H54 (cell line): ENCODE measurements around the gene KRABD2.
"Not testable (repeated sequence)": the region's sequence is repeated elsewhere in the genome, so short reads cannot be mapped to it uniquely, and the experiment has no call there.

Experiments used
- DNase-seq: peaks from one replicate; pipeline ENCODE4 v3.0.0; 2011; ENCODE audit warnings: low spot score, mixed read lengths; ENCODE audit not compliant: insufficient read length
- FAIRE-seq: peaks from 3 replicates; lab custom pipeline; 2011; peaks lifted over from hg19 to GRCh38; lab: Jason Lieb, UNC
- POLR2A ChIP-seq: IDR thresholded peaks from 2 replicates; pipeline ENCODE4 v1.6.1; 2011; ENCODE audit warnings: low read depth, mild to moderate bottlenecking, low read length

KRABD2 gene

DNA sequence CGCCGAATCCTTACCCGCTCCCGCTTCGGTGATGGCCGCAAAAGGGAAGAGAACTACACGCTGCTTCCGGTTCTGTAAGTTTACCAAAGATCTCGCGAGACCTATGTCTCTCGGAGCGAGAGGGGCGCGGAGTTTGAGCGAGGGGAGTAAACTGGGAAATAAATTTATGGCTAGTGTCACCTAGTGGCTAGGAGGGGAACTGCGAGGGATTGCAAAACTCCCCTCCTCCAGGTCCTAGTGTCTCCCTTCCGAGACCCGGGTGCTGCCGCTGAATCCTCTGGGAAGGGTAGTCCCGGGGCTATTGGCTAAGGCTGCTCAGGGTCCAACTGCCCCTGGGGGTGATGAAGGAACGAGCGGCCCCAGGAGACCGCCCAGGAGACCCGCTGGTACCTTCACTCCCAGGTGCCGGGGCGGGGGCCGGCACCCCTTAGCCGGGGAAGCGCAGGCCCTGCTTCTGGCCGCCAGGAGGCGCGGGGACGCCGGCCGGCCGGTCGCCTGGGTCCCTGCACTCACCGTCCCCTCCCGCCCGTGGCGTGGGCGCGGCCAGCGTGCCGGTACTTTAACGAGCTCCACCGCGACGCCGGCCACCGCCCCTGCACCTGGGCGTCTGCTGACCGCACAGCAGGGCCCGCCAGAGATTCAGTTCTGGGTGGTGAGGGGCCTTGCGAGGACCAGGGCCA, 6.8 kb upstream of the KRABD2 start, which contains the start of gene RPL26:
Gene RPL26, minus strand, starts transcription at position 51 of the 680 bp plus-strand sequence. CDS start 883 bp downstream, outside the sequence.
- peak; percentile 82 for DNase-seq
- TF ChIP-seq POLR2A: peak; percentile 86
- peak; percentile 60 for FAIRE-seq

DNA sequence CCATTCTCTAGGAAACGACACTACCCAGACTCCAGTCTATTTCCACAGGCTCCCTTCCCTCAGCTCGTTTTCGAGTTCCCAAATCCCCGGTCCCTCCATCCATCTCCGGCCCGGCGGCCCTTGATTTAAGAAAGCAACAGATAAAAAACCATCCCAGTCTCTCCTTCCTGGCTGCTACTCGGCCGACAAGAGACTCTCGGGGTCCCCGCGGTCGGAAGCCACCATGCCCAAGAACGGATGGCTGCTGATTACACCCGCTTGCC, 6.3 kb upstream of the KRABD2 start:
- TF ChIP-seq POLR2A: no peak
- FAIRE-seq (no peak), DNase-seq (no peak)

DNA sequence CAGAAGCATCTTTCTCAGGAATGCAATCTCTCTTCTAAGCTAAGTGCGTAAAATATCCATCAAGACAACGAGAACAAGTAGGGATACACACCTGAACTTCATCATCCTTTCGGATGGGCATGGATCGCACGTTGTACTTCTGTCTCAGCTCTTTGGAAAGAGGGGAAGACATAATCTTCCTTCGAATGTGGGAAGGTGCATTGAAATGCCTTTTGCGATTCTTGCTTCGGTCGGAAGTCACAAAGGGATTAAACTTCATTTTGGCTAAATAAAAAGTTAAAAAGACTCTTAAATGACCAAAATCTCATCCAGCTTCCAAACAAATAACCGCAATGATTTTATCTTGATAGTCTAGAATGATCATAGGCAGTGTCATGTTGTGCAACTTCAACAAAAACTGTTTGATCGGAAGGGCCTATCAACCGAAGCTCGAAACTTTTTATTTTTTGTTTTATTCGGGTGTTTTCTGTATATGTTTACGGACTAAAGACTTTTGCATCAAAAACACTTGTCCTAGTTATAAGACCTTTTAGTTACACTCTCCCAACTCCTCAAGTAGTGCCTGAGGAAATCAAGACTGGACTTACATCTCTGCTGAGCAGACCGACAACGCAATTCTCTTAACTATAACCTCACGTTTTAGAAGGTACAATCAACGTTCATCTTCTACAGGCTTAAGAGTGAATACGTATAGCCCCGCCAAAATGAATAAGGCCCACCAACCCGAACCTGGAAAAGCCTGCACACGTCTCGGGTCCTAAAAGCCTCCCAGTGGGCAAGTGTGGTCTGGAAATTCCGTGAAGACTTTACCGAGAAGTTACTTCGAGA, 5.8 kb upstream of the KRABD2 start:
- no peak for TF ChIP-seq POLR2A
- FAIRE-seq (no peak), DNase-seq (no peak)

DNA sequence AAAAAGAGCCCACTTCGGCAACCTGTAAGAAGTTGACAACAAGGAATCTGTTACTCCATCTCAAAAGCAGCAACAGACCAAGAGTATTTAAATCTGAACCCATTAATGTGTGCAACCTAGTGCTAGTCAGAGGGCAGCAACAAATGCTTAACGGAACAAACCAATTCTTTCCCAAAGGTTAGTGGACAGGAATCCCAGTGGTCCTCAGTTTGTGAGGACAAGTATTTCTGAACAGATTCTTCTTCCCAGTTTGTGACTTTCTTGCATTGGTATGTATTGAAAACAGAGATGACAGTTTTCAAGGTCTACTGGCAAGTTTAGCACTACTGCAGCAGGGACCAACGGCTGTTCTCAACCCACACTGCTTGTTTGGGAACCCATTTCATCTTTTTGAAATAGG, 3.5 kb upstream of the KRABD2 start:
- TF ChIP-seq POLR2A: no peak
- FAIRE-seq (no peak), DNase-seq (no peak)

DNA sequence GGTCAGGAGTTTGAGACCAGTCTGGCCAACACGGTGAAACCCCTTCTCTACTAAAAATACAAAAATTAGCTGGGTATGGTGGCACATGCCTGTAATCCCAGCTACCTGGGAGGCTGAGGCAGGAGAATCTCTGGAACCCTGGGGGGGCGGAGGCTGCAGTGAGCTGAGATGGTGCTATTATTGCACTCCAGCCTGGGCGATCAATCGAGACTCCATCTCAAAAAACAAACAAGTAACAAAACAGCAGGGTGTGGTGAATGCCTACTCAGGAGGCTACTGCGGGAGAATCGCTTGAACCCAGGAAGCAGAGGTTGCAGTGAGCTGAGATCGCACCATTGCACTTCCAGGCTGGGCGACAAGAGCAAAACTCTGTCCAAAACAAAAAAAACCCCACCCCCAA, 1.6 kb upstream of the KRABD2 start:
- not testable (repeated sequence) for FAIRE-seq, DNase-seq

DNA sequence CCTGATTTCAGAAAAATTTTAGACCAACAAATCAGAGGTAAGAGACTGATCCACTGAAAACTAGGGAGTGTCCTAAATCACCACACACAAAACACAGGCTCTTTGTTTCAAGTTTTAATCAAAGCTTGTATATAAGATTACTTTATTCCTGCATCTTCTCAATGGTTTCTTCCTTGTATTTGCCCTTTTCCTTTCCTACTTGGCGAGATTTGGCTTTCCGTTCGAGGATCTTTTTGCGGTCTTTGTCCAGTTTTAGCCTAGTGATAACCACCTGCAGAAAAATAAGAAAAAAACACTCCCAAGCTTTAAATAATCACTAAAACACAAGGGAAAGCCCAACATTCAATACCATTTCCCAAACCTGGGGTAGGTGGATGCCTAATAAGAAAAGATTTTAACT, 918 bp upstream of the KRABD2 start:
- DNase-seq: no peak
- TF ChIP-seq POLR2A: no peak
- no peak for FAIRE-seq

DNA sequence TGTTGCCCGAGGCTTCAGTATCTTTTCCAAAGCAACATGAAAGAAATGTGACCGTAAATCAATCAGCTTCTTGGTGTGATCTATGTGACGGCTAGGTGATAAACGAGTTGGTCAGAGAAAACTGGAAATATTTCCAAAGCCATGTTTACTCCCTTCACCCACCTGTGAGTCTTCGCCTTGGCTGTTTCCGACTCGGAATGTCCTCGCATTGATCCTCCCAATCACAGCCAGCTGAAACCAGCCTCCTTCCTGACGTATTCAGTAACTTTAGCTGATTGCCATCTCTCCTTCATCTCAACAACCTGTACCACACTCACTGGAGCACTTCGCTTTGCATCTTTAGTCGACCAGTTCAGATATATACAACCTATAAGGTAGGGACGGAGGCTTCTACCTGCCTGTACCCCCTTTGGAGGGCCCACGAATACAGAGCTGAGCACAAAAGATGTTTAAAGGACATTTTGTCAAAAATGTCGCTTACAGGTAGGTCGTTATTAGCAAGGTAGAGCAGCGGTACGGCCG, 705 bp downstream of the KRABD2 start:
- DNase-seq (no peak), FAIRE-seq (no peak)
- TF ChIP-seq POLR2A: no peak

DNA sequence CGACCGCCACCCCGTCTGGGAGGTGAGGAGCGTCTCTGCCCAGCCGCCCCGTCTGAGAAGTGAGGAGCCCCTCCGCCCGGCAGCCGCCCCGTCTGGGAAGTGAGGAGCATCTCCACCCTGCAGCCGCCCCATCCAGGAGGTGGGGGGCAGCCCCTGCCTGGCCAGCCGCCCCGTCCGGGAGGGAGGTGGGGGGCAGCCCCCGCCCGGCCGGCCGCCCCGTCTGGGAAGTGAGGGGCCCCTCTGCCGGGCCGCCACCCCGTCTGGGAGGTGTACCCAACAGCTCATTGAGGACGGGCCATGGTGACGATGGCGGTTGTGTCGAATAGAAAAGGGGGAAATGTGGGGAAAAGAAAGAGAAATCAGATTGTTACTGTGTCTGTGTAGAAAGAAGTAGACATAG, 2.6 kb downstream of the KRABD2 start:
- DNase-seq, FAIRE-seq: not testable (repeated sequence)

DNA sequence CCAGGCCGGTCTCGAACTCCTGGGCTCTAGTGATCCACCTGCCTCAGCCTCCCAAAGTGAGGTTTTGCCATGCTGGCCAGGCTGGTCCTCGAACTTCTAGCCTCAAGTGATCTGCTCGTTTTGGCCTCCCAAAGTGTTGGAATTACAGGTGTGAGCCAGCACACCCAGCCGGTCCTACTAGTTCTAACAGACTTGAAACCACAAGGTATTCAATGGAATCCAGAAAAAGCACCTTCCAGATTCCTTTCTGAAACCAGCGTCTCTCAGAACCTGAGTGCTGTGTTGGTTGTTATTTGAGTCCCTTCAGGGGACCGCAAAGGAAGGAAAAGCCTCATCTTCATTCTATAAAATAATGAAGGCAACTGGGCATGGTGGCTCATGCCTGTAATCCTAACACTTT, 4.1 kb downstream of the KRABD2 start:
- FAIRE-seq (no peak), DNase-seq (no peak)
- no peak for TF ChIP-seq POLR2A

DNA sequence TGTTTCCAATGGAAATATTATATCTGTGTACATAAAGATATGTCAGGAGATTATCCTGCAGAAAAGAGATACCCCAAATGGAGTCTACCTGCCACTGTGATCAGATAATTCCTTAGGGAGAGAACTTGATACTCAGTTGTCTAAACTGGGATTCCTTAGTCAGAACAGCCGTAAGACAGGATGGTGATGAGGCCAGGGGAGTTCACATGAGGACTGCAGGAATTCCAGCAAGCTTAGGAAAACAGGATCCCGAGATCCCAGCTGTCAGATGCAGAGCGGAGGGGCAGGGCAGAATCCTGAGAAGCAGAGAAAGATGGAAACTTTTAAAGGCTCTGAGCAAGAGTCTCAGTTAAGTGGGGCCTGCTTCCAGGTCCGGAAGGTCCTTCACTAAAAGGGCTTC, 4.7 kb downstream of the KRABD2 start:
- DNase-seq: no peak

DNA sequence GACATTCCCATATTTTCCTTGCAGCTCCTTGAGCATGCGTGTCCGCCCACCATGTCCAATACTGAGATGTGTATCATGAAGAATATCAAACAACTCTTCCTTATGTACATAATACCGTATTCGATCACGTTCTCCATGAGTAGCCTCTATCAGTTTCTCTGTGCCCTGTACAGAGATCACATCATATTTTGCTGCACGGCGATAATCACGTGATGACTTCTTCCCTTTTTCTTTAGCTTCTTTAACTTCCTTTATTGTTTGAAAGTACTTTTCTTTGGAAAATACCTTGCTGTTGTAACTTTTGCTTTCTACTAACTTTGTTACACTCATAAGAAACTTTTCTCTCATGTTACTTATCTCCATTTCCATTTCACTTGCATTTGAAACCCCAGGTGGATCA, 6.6 kb downstream of the KRABD2 start:
- FAIRE-seq (no peak), DNase-seq (no peak)
- no peak for TF ChIP-seq POLR2A

More for the DNA sequence above, 4.7 kb downstream of the KRABD2 start:
- FAIRE-seq: no peak
- TF ChIP-seq POLR2A: no peak

DNA sequence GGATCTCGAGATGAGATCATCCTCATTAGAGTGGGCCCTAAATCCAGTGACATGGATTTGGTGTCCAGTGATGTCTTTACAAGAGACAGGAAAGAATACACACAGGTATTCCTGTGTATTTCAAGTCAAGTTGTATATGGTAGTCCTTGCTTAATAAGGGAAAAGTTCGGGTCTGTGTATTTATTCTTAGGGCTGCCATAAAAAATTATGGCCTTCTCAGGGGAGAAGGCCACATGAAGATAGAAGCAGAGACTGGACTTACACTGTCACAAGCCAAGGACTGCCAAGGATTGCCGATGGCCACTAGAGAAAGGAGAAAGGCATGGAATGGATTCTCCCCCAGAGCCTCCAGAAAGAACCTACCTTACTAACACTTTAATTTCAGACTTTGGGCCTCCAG, 8.3 kb downstream of the KRABD2 start:
- DNase-seq (no peak), FAIRE-seq (no peak)
- TF ChIP-seq POLR2A: no peak

DNA sequence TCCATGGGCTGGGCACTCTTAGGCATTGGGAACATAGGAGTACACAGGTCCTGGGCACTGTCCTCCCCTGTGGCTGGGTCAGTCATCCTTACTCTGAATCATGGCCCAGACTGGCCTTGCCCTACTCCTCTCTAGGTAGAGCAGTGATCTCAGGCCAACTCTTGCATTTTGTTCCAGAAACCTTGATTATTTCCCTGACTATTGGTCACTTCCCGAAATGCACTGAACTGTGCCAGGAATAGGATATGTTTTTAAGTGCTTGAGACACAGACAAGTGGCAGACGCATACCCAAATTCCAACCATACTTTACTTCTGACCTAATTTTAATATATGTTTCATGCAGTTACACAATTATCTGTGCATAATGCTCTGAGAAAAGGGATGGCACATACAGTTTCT, 10.3 kb downstream of the KRABD2 start:
- DNase-seq (peak; percentile 70), FAIRE-seq (no peak)
- no peak for TF ChIP-seq POLR2A

DNA sequence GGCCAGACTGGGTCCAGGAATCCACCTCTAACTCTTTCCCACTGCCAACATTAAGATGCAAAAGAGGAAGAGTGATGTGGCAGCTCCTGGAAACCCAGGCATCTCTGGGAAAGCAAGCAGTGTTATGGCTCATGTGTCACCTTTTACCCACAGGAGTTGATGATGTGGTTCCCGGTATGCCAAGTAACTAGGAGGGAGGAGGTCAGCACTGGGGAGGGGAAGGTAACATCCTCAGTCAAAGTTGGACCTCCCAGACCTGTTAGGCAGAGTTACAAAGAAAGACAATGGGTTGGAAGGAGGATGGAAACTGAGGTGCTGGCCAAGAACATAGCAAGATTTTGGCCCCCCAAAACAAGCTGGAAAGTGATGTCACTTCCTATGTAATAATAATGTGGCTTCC, 11.4 kb downstream of the KRABD2 start:
- DNase-seq: peak; percentile 65
- FAIRE-seq: peak; percentile 57
- no peak for TF ChIP-seq POLR2A
